H9 (cell line): Measurements from ENCODE around the gene MAST4. TPM values are rescaled to one million over a fixed set of nuclear protein-coding genes. Genes with fewer than 3 reads are reported as not detected.

ENCODE experiments used
- DNase-seq: peaks from one replicate; pipeline ENCODE4 v3.0.0-alpha.2; 2017
- H2AFZ ChIP-seq: one replicate; pipeline ENCODE4 v1.6.1; 2013; ENCODE audit warnings: mild to moderate bottlenecking, low read length, control low read depth, moderate library complexity
- H2AK5ac ChIP-seq: 2 replicates; pipeline ENCODE4 v1.6.1; 2013; ENCODE audit warnings: low read length, control low read depth, mixed read lengths; ENCODE audit not compliant: insufficient read length
- H2BK120ac ChIP-seq: one replicate; pipeline ENCODE4 v1.6.1; 2013; ENCODE audit warnings: low read depth, mild to moderate bottlenecking, low read length, control low read depth, inconsistent platforms; ENCODE audit not compliant: poor library complexity, severe bottlenecking
- H2BK12ac ChIP-seq: 2 replicates; pipeline ENCODE4 v1.6.1; 2013; ENCODE audit warnings: low read length, control low read depth, mixed read lengths, low read depth; ENCODE audit not compliant: insufficient read length
- H2BK15ac ChIP-seq: 2 replicates; pipeline ENCODE4 v1.6.1; 2013; ENCODE audit warnings: low read depth, low read length, control low read depth
- H2BK20ac ChIP-seq: one replicate; pipeline ENCODE4 v1.6.1; 2013; ENCODE audit warnings: low read depth, mild to moderate bottlenecking, low read length, control low read depth, inconsistent platforms; ENCODE audit not compliant: poor library complexity, severe bottlenecking
- H2BK5ac ChIP-seq: 2 replicates; pipeline ENCODE4 v1.6.1; 2013; ENCODE audit warnings: low read length, control low read depth, mixed read lengths; ENCODE audit not compliant: insufficient read length
- H3K14ac ChIP-seq: 2 replicates; pipeline ENCODE4 v1.6.1; 2013; ENCODE audit warnings: low read length, control low read depth; ENCODE audit not compliant: insufficient read depth
- H3K18ac ChIP-seq: 2 replicates; pipeline ENCODE4 v1.6.1; 2013; ENCODE audit warnings: low read depth, mild to moderate bottlenecking, mixed read lengths, low read length, control low read depth; ENCODE audit not compliant: insufficient read length
- H3K23ac ChIP-seq: 2 replicates; pipeline ENCODE4 v1.6.1; 2013; ENCODE audit warnings: low read length, control low read depth, mixed read lengths, low read depth; ENCODE audit not compliant: insufficient read length
- H3K23me2 ChIP-seq: 2 replicates; pipeline ENCODE4 v1.6.1; 2013; ENCODE audit warnings: low read depth, mild to moderate bottlenecking, mixed read lengths, low read length, control low read depth; ENCODE audit not compliant: insufficient read length, poor library complexity, severe bottlenecking
- H3K27ac ChIP-seq: 2 replicates; pipeline ENCODE4 v1.5.1; 2013; ENCODE audit warnings: low read length, control low read depth, mixed read lengths, low read depth; ENCODE audit not compliant: insufficient read length
- H3K27me3 ChIP-seq: 2 replicates; pipeline ENCODE4 v1.6.1; 2013; ENCODE audit warnings: low read length, control low read depth, inconsistent platforms; ENCODE audit not compliant: insufficient read depth
- H3K4ac ChIP-seq: 2 replicates; pipeline ENCODE4 v1.6.1; 2013; ENCODE audit warnings: low read depth, mild to moderate bottlenecking, control low read depth, inconsistent platforms, low read length, moderate library complexity
- H3K4me1 ChIP-seq: 2 replicates; pipeline ENCODE4 v1.6.1; 2013; ENCODE audit warnings: low read length, control low read depth, inconsistent platforms; ENCODE audit not compliant: insufficient read depth
- H3K4me2 ChIP-seq: 2 replicates; pipeline ENCODE4 v1.6.1; 2013; ENCODE audit warnings: low read length, control low read depth, mixed read lengths; ENCODE audit not compliant: insufficient read length, insufficient read depth
- H3K56ac ChIP-seq: 2 replicates; pipeline ENCODE4 v1.6.1; 2013; ENCODE audit warnings: low read depth, mild to moderate bottlenecking, mixed read lengths, low read length, control low read depth; ENCODE audit not compliant: insufficient read length
- H3K79me1 ChIP-seq: 2 replicates; pipeline ENCODE4 v1.6.1; 2013; ENCODE audit warnings: low read depth, mild to moderate bottlenecking, moderate library complexity, low read length, control low read depth, inconsistent platforms; ENCODE audit not compliant: insufficient read depth, poor library complexity, severe bottlenecking
- H3K79me2 ChIP-seq: 2 replicates; pipeline ENCODE4 v1.6.1; 2013; ENCODE audit warnings: low read length, control low read depth, inconsistent platforms; ENCODE audit not compliant: insufficient read depth
- H3K9ac ChIP-seq: 2 replicates; pipeline ENCODE4 v1.6.1; 2013; ENCODE audit warnings: low read length, control low read depth, mixed read lengths; ENCODE audit not compliant: insufficient read length; ENCODE audit errors: extremely low read depth
- H3K9me3 ChIP-seq: one replicate; pipeline ENCODE4 v1.6.1; 2013; ENCODE audit warnings: low read depth, low read length, inconsistent platforms; ENCODE audit not compliant: control insufficient read depth
- H3T11ph ChIP-seq: one replicate; pipeline ENCODE4 v1.6.1; 2013; ENCODE audit warnings: mild to moderate bottlenecking, low read length, control low read depth, inconsistent platforms
- H4K20me1 ChIP-seq: one replicate; pipeline ENCODE4 v1.6.1; 2013; ENCODE audit not compliant: control insufficient read depth, insufficient read length, insufficient read depth
- H4K5ac ChIP-seq: 2 replicates; pipeline ENCODE4 v1.6.1; 2013; ENCODE audit warnings: low read depth, mild to moderate bottlenecking, mixed read lengths, low read length, control low read depth; ENCODE audit not compliant: insufficient read length
- H4K8ac ChIP-seq: replicated peaks from 2 replicates; pipeline ENCODE4 v1.6.1; 2013; ENCODE audit warnings: low read length, control low read depth, mixed read lengths, low read depth; ENCODE audit not compliant: insufficient read length
- H4K91ac ChIP-seq: 2 replicates; pipeline ENCODE4 v1.6.1; 2013; ENCODE audit warnings: low read depth, mild to moderate bottlenecking, moderate library complexity, mixed read lengths, low read length, control low read depth; ENCODE audit not compliant: insufficient read length
- H3K27ac Mint-ChIP-seq, 3 experiments: 2 replicates in 2 of 3; 3 replicates in 1 of 3; pipeline ENCODE4 v1.8.0; 2020 to 2021; ENCODE audit warnings: mixed read lengths in 3 of 3, mild to moderate bottlenecking in 1 of 3, moderate library complexity in 1 of 3
- H3K27me3 Mint-ChIP-seq: 2 replicates; pipeline ENCODE4 v1.8.0; 2021; ENCODE audit warnings: low read depth, mild to moderate bottlenecking, moderate library complexity, mixed read lengths
- H3K36me3 Mint-ChIP-seq, 3 experiments: 2 replicates in 2 of 3; 3 replicates in 1 of 3; pipeline ENCODE4 v1.8.0; 2020 to 2021; ENCODE audit warnings: low read depth in 3 of 3, mixed read lengths in 3 of 3; ENCODE audit not compliant: insufficient read depth in 1 of 3
- H3K4me1 Mint-ChIP-seq, 2 experiments: 2 replicates each; pipeline ENCODE4 v1.8.0; 2020; ENCODE audit warnings: mixed read lengths in 2 of 2
- H3K4me3 Mint-ChIP-seq, 2 experiments: 2 replicates in 1 of 2; 3 replicates in 1 of 2; pipeline ENCODE4 v1.8.0; 2020 to 2021; ENCODE audit warnings: mild to moderate bottlenecking in 2 of 2, mixed read lengths in 2 of 2, moderate library complexity in 1 of 2
- H3K9me3 Mint-ChIP-seq, 2 experiments: 2 replicates in 1 of 2; 3 replicates in 1 of 2; pipeline ENCODE4 v1.8.0; 2020; ENCODE audit warnings: mild to moderate bottlenecking in 2 of 2, mixed read lengths in 2 of 2, moderate library complexity in 1 of 2
- WGBS: extraction: QIAGEN DNeasy Blood & Tissue Kit; methylation state at CpG from one replicate; pipeline ENCODE4 v1.1.7; 2013; ENCODE audit warnings: missing lambda C conversion rate, low lambda C conversion rate, mixed read lengths; ENCODE audit not compliant: insufficient read length; ENCODE audit errors: extremely low coverage; 5-methylcytosine and 5-hydroxymethylcytosine counted together
- total RNA-seq: library from RNA; stranded (reverse); gene quantifications from 2 replicates; pipeline ENCODE4 v1.2.1, GENCODE V29; 2021
- TF ChIP-seq, protein P1 (sequence below): fragments of 200-600 bp; sonication (generic); conservative IDR thresholded peaks from 3 replicates; pipeline ENCODE4 v1.8.0; 2021; ENCODE audit warnings: antibody characterized with exemption, mild to moderate bottlenecking

Gene MAST4
- total RNA-seq, 1 experiment from 2014 or later, result 3.7 TPM

DNA sequence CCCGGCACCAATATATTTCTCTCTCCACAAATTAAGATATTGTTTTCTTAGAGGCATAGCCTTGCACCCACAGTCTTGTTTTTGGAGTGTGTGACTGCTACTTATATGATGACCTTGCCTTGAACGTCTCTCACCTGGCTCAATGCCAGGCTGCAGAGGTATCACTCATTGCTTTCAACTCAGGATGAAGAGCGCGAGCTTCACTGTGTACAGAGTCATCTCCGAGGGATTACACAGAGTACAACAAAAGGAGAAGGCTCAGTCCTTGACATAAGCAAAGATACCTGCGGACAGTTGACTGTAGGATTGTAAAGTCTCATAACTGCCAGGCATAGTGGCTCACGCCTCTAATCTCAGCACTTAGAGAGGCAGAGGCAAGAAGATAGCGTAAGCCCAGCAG lies 546.6 kb downstream of the MAST4 start:
- H3K23ac ChIP-seq, result no peak overlapping the region
- no peaks in the 10 kb centered on the region for H3K27me3 ChIP-seq
- no peak overlapping the region for H3K9ac ChIP-seq
- Mint-ChIP-seq H3K27me3 (no peaks in the 10 kb centered on the region), H3K9me3 (no peaks in the 10 kb centered on the region), H3K4me3 (no peak overlapping the region), H3K27ac (peak overlapping the region in 1 of 3 experiments; percentile 62; a peak in 3 of 7 replicates), H3K4me1 (no peaks in the 10 kb centered on the region), H3K36me3 (peaks cover 0 to 5% (median 4%) of the 10 kb centered on the region in 3 experiments; a peak in 3 of 7 replicates)
- no peak overlapping the region for H2BK15ac ChIP-seq
- H2BK120ac ChIP-seq, result no peak overlapping the region
- H3K27ac ChIP-seq, result no peak overlapping the region
- H4K5ac ChIP-seq, result no peak overlapping the region
- H3K4ac ChIP-seq, result no peak overlapping the region
- no peak overlapping the region for H3K56ac ChIP-seq
- no peak overlapping the region for H2BK12ac ChIP-seq
- DNase-seq, result no peak
- H2BK20ac ChIP-seq, result no peak overlapping the region
- H3K18ac ChIP-seq, result no peak overlapping the region
- no peaks in the 10 kb centered on the region for H3K4me1 ChIP-seq
- H4K20me1 ChIP-seq, result no peaks in the 10 kb centered on the region
- H2AFZ ChIP-seq, result no peak overlapping the region
- no peaks in the 10 kb centered on the region for H3K79me1 ChIP-seq
- no peaks in the 10 kb centered on the region for H3K79me2 ChIP-seq
- no peaks in the 10 kb centered on the region for H3K9me3 ChIP-seq
- H2BK5ac ChIP-seq, result no peak overlapping the region
- no peak overlapping the region for H3K4me2 ChIP-seq
- no peaks in the 10 kb centered on the region for H3K23me2 ChIP-seq
- TF ChIP-seq, protein P1, sequence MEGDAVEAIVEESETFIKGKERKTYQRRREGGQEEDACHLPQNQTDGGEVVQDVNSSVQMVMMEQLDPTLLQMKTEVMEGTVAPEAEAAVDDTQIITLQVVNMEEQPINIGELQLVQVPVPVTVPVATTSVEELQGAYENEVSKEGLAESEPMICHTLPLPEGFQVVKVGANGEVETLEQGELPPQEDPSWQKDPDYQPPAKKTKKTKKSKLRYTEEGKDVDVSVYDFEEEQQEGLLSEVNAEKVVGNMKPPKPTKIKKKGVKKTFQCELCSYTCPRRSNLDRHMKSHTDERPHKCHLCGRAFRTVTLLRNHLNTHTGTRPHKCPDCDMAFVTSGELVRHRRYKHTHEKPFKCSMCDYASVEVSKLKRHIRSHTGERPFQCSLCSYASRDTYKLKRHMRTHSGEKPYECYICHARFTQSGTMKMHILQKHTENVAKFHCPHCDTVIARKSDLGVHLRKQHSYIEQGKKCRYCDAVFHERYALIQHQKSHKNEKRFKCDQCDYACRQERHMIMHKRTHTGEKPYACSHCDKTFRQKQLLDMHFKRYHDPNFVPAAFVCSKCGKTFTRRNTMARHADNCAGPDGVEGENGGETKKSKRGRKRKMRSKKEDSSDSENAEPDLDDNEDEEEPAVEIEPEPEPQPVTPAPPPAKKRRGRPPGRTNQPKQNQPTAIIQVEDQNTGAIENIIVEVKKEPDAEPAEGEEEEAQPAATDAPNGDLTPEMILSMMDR, result no peak
- no peak overlapping the region for H3T11ph ChIP-seq
- no CpG with 5 or more reads among the region's 8 CpGs for WGBS
- H2AK5ac ChIP-seq, result no peak overlapping the region
- no peak overlapping the region for H4K91ac ChIP-seq
- H4K8ac ChIP-seq, result no peak overlapping the region
- no peak overlapping the region for H3K14ac ChIP-seq
